GM23338 (cell line): ENCODE data around the gene SCP2. TPM values are rescaled to one million over a fixed set of nuclear protein-coding genes. Genes with fewer than 3 reads are reported as not detected.

ENCODE experiments used
- ATAC-seq: fragments of 200-7000 bp; cut with Tn5 transposase; 3 replicates; pipeline ENCODE4 v1.9.1; 2020
- DNase-seq: peaks from one replicate; pipeline ENCODE4 v3.0.0-alpha.2; 2015; ENCODE audit warnings: low spot score
- H2AFZ ChIP-seq: fragments of 200-600 bp; sonication (generic); 2 replicates; pipeline ENCODE4 v1.8.0; 2016; ENCODE audit warnings: antibody characterized with exemption, mild to moderate bottlenecking, moderate library complexity
- H3F3A ChIP-seq: fragments of 200-600 bp; sonication (generic); replicated peaks from 2 replicates; pipeline ENCODE4 v1.8.0; 2017; ENCODE audit warnings: antibody characterized with exemption, mixed run types, low read depth
- H3K27ac ChIP-seq: fragments of 200-600 bp; sonication (generic); 2 replicates; pipeline ENCODE4 v1.6.1; 2016; ENCODE audit warnings: low read depth
- H3K27me3 ChIP-seq: fragments of 200-600 bp; sonication (generic); 2 replicates; pipeline ENCODE4 v1.8.0; 2016; ENCODE audit warnings: mild to moderate bottlenecking, mixed run types, moderate library complexity; ENCODE audit not compliant: insufficient read depth
- H3K36me3 ChIP-seq: fragments of 200-600 bp; sonication (generic); 2 replicates; pipeline ENCODE4 v1.8.0; 2016; ENCODE audit warnings: mild to moderate bottlenecking; ENCODE audit not compliant: insufficient read depth
- H3K4me1 ChIP-seq: fragments of 200-600 bp; sonication (generic); 2 replicates; pipeline ENCODE4 v1.8.0; 2016; ENCODE audit warnings: mild to moderate bottlenecking, moderate library complexity; ENCODE audit not compliant: insufficient read depth
- H3K4me2 ChIP-seq: fragments of 200-600 bp; sonication (generic); 2 replicates; pipeline ENCODE4 v1.7.1; 2017; ENCODE audit warnings: mixed run types
- H3K4me3 ChIP-seq: fragments of 200-600 bp; sonication (generic); 2 replicates; pipeline ENCODE4 v1.6.1; 2016; ENCODE audit warnings: mixed run types
- H3K79me2 ChIP-seq: fragments of 200-600 bp; sonication (generic); replicated peaks from 2 replicates; pipeline ENCODE4 v1.8.0; 2017; ENCODE audit warnings: mild to moderate bottlenecking; ENCODE audit not compliant: insufficient read depth
- H3K9me2 ChIP-seq: fragments of 200-600 bp; sonication (generic); 2 replicates; pipeline ENCODE4 v1.8.0; 2017; ENCODE audit not compliant: insufficient read depth
- H4K20me1 ChIP-seq: fragments of 200-600 bp; sonication (generic); replicated peaks from 2 replicates; pipeline ENCODE4 v1.8.0; 2017; ENCODE audit warnings: mild to moderate bottlenecking; ENCODE audit not compliant: insufficient read depth
- H3K27ac Mint-ChIP-seq: 2 replicates; pipeline ENCODE4 v1.8.0; 2020; ENCODE audit warnings: inconsistent platforms, mild to moderate bottlenecking, moderate library complexity, mixed read lengths
- H3K27me3 Mint-ChIP-seq: 3 replicates; pipeline ENCODE4 v1.8.0; 2022; ENCODE audit warnings: low read depth, mild to moderate bottlenecking, moderate library complexity, mixed read lengths, inconsistent platforms; ENCODE audit not compliant: insufficient read depth, poor library complexity
- H3K36me3 Mint-ChIP-seq: 3 replicates; pipeline ENCODE4 v1.8.0; 2021; ENCODE audit warnings: low read depth, mild to moderate bottlenecking, inconsistent platforms, moderate library complexity, mixed read lengths
- H3K4me1 Mint-ChIP-seq: 3 replicates; pipeline ENCODE4 v1.8.0; 2020; ENCODE audit warnings: mild to moderate bottlenecking, inconsistent platforms, mixed read lengths
- H3K4me3 Mint-ChIP-seq: 3 replicates; pipeline ENCODE4 v1.8.0; 2021; ENCODE audit warnings: moderate library complexity, mild to moderate bottlenecking, inconsistent platforms, mixed read lengths
- H3K9me3 Mint-ChIP-seq: 3 replicates; pipeline ENCODE4 v1.8.0; 2020; ENCODE audit warnings: moderate library complexity, mild to moderate bottlenecking, inconsistent platforms, mixed read lengths
- EZH2phosphoT487 ChIP-seq: fragments of 200-600 bp; sonication (generic); IDR thresholded peaks from one replicate; pipeline ENCODE4 v1.8.1; 2018; ENCODE audit warnings: antibody characterized with exemption; ENCODE audit not compliant: unreplicated experiment
- ZNF114 ChIP-seq: fragments of 250-450 bp; sonication (Bioruptor Pico); IDR thresholded peaks from 2 replicates; pipeline ENCODE4 v1.5.0; 2020; ENCODE audit warnings: mild to moderate bottlenecking, moderate library complexity
- ZNF462 ChIP-seq: fragments of 250-450 bp; sonication (Bioruptor Pico); IDR thresholded peaks from 2 replicates; pipeline ENCODE4 v1.5.0; 2020; ENCODE audit warnings: mild to moderate bottlenecking, moderate library complexity
- polyA plus RNA-seq: library from polyadenylated mRNA; unstranded; fragments of >200 nt; fragmentation: Nextera tagmentation; extraction: Ambion mirVana; gene quantifications from 2 replicates; pipeline ENCODE4 v1.2.1, GENCODE V29; 2016
- total RNA-seq: library from RNA; depleted of rRNA; stranded (reverse); fragments of >200 nt; shearing (Covaris generic); gene quantifications from 2 replicates; pipeline ENCODE4 v1.2.3, GENCODE V29; 2014
- TF ChIP-seq, protein P1 (sequence below), 2 experiments: fragments of 200-600 bp in 1 of 2; sonication (generic) in 1 of 2; conservative IDR thresholded peaks; 2 replicates each; pipeline versions ENCODE4 v1.5.1 to v1.6.1; 2016 to 2017; ENCODE audit warnings: antibody characterized with exemption in 2 of 2, low read depth in 2 of 2, mild to moderate bottlenecking in 2 of 2, moderate library complexity in 1 of 2
- TF ChIP-seq, protein P2 (sequence below): IDR thresholded peaks from 2 replicates; pipeline ENCODE4 v1.6.1; 2016; ENCODE audit warnings: antibody characterized with exemption

SCP2 gene
- total and polyA plus RNA-seq, 2 experiments from 2014 or later = 66.3 to 116 TPM

DNA sequence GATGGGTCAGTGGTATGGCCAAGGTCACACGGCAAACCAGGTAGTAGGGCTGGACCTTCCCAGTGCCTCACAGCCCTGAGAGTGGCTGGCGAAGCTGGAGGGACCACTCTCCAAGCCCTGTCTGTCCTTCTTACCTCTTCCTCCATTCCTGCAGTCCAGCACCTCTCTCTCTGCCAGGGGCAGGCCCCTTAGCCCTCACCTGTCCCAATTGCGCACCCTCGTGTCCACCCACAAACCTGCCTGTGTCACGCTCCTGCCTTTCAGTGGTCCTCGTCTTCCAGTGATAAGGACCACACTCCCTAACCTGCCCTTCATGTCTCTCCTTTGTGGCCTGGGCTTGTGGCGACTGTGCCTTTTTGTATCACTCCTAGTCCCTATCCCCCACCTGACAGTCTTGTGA is 138.3 kb downstream of the SCP2 start:
- no peak overlapping the region for H3K4me3 ChIP-seq
- no peaks in the 10 kb centered on the region for H3F3A ChIP-seq
- H3K27ac ChIP-seq = no peak overlapping the region
- no peaks in the 10 kb centered on the region for H3K36me3 Mint-ChIP-seq
- H3K9me3 Mint-ChIP-seq = no peaks in the 10 kb centered on the region
- peaks cover 46% of the 10 kb centered on the region for H3K27me3 Mint-ChIP-seq
- DNase-seq (no peak), ATAC-seq (no peak)
- H3K4me3 Mint-ChIP-seq = no peak overlapping the region
- H3K4me1 ChIP-seq = peaks cover 6% of the 10 kb centered on the region; the same call in 1 of the 2 replicates
- no peaks in the 10 kb centered on the region for H3K36me3 ChIP-seq
- no peaks in the 10 kb centered on the region for H4K20me1 ChIP-seq
- TF ChIP-seq, protein P1, sequence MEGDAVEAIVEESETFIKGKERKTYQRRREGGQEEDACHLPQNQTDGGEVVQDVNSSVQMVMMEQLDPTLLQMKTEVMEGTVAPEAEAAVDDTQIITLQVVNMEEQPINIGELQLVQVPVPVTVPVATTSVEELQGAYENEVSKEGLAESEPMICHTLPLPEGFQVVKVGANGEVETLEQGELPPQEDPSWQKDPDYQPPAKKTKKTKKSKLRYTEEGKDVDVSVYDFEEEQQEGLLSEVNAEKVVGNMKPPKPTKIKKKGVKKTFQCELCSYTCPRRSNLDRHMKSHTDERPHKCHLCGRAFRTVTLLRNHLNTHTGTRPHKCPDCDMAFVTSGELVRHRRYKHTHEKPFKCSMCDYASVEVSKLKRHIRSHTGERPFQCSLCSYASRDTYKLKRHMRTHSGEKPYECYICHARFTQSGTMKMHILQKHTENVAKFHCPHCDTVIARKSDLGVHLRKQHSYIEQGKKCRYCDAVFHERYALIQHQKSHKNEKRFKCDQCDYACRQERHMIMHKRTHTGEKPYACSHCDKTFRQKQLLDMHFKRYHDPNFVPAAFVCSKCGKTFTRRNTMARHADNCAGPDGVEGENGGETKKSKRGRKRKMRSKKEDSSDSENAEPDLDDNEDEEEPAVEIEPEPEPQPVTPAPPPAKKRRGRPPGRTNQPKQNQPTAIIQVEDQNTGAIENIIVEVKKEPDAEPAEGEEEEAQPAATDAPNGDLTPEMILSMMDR (conservative IDR thresholded peaks at IDR 0.05; ENCODE audit: low read depth in 2 of 2) = peak in 1 of 2 experiments; percentile 57; a peak in 2 of 4 replicates
- no peak for TF ChIP-seq ZNF114 (CRISPR knock-in tag)
- TF ChIP-seq EZH2phosphoT487 = no peak
- no peak for TF ChIP-seq ZNF462 (CRISPR knock-in tag)
- TF ChIP-seq, protein P2, sequence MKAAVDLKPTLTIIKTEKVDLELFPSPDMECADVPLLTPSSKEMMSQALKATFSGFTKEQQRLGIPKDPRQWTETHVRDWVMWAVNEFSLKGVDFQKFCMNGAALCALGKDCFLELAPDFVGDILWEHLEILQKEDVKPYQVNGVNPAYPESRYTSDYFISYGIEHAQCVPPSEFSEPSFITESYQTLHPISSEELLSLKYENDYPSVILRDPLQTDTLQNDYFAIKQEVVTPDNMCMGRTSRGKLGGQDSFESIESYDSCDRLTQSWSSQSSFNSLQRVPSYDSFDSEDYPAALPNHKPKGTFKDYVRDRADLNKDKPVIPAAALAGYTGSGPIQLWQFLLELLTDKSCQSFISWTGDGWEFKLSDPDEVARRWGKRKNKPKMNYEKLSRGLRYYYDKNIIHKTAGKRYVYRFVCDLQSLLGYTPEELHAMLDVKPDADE = no peak
- peaks cover 2% of the 10 kb centered on the region; the same call in 1 of the 3 replicates for H3K4me1 Mint-ChIP-seq
- peaks cover 48% of the 10 kb centered on the region for H3K27me3 ChIP-seq
- H3K27ac Mint-ChIP-seq = no peak overlapping the region
- H2AFZ ChIP-seq = no peak overlapping the region
- H3K79me2 ChIP-seq = no peaks in the 10 kb centered on the region
- H3K9me2 ChIP-seq = no peaks in the 10 kb centered on the region
- H3K4me2 ChIP-seq = no peak overlapping the region
